ENCODE data around the gene SLC12A8.

Gene SLC12A8

GRCh38 chr3:125123451-125124305 is 88.9 kb downstream of the SLC12A8 start:
- H3K4me3 Mint-ChIP-seq, result no peak overlapping the region
- no peaks in the 10 kb centered on the region for H3K9me3 Mint-ChIP-seq
- peaks cover 52% of the 10 kb centered on the region for H3K4me1 Mint-ChIP-seq (ENCODE audit: low read depth)
- peaks cover 30% of the 10 kb centered on the region for H3K27me3 Mint-ChIP-seq (ENCODE audit: low read depth)
- H3K36me3 Mint-ChIP-seq (ENCODE audit: low read depth), result no peaks in the 10 kb centered on the region
- H3K27ac Mint-ChIP-seq, result no peak overlapping the region
- no peak for DNase-seq (ENCODE audit: low spot score)

DNA sequence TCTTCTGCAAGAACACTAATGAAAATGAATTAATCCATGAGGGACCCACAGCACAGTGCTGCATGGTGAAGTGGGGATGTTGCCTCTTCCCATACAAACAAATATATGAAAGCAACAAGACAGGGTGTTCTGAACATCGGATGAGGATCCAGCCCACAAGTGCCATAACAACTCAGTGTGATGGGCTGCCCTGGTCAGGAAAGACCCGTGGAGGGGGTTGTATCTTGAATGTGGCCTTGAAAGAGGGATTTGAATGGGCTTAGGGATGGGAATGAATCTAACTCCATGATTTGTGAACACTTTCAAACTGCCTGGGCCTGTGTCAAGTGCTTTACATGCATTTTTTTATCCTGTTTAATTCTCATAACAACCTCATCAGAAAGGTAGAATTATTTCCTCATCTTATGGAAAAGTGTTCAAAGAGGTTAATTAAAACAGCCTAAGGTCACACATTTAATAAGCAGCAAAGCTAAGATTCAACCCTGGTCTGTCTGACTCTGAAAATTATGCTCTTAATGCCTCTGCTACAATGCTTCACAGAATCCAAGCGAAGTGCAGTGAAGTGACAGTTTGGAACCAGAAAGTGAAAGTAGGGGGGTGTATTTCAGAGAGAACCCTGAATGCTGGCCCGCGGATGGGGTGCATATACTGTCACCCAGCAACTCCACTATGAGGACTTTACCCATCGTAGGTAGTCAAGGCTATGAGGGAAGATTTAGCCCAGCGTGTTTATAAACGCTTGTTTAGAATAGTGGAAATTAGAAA is 91.1 kb downstream of the SLC12A8 start:
- Mint-ChIP-seq H3K27ac (no peak overlapping the region), H3K9me3 (no peaks in the 10 kb centered on the region), H3K4me3 (peak overlapping the region; percentile 39), H3K27me3 (ENCODE audit: low read depth) (peaks cover 20% of the 10 kb centered on the region), H3K4me1 (ENCODE audit: low read depth) (peaks cover 47% of the 10 kb centered on the region), H3K36me3 (ENCODE audit: low read depth) (no peaks in the 10 kb centered on the region)
- DNase-seq (ENCODE audit: low spot score), result no peak

- H3K4me3 Mint-ChIP-seq, result no peak overlapping the region
- peaks cover 19% of the 10 kb centered on the region for H3K27me3 Mint-ChIP-seq (ENCODE audit: low read depth)
- no peak overlapping the region for H3K27ac Mint-ChIP-seq
- H3K9me3 Mint-ChIP-seq, result no peaks in the 10 kb centered on the region
- no peaks in the 10 kb centered on the region for H3K36me3 Mint-ChIP-seq (ENCODE audit: low read depth)
- DNase-seq (ENCODE audit: low spot score), result no peak
- H3K4me1 Mint-ChIP-seq (ENCODE audit: low read depth), result peaks cover 42% of the 10 kb centered on the region
Measured at GRCh38 chr3:125120379-125121122, 92.0 kb downstream of the SLC12A8 start.

GRCh38 chr3:125119752-125120378 is 92.7 kb downstream of the SLC12A8 start:
- Mint-ChIP-seq H3K9me3 (no peaks in the 10 kb centered on the region), H3K4me3 (peak overlapping the region; percentile 24), H3K27me3 (ENCODE audit: low read depth) (peaks cover 20% of the 10 kb centered on the region), H3K36me3 (ENCODE audit: low read depth) (no peaks in the 10 kb centered on the region), H3K27ac (peak overlapping the region; percentile 31), H3K4me1 (ENCODE audit: low read depth) (peaks cover 43% of the 10 kb centered on the region)
- peak; percentile 35 for DNase-seq (ENCODE audit: low spot score)

GRCh38 chr3:125118600-125118999 is 93.9 kb downstream of the SLC12A8 start:
- no peak for DNase-seq (ENCODE audit: low spot score)
- H3K36me3 Mint-ChIP-seq (ENCODE audit: low read depth), result no peaks in the 10 kb centered on the region
- H3K4me1 Mint-ChIP-seq (ENCODE audit: low read depth), result peaks cover 35% of the 10 kb centered on the region
- no peak overlapping the region for H3K27ac Mint-ChIP-seq
- no peak overlapping the region for H3K4me3 Mint-ChIP-seq
- peaks cover 24% of the 10 kb centered on the region for H3K27me3 Mint-ChIP-seq (ENCODE audit: low read depth)
- H3K9me3 Mint-ChIP-seq, result no peaks in the 10 kb centered on the region

DNA sequence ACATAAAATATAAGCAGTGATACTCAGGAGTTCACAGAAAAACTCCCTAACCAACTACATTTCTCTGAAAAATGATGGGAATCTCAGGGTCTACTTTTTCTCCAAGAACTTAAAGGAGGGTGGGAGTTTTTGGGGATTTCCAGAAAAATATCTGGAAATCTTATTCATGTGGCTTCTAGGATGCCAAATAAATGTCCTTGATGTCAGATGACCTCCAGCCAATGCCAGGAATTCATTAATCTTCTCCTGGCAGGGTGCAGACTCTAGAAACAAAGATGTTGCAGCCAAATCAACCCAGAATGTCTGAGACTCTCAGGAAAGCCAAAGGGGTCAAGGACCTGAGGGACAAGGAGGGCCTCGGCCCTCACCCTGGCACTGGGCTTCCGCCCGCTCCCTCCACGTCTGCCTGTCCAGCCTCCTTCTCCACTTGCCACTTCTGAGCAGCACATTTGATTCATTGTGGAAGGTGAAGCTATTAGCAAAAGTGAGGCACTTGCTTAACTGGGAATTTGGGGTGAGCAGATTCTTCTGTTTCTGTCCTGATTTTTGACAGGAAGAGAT is 94.8 kb downstream of the SLC12A8 start:
- Mint-ChIP-seq H3K36me3 (ENCODE audit: low read depth) (no peaks in the 10 kb centered on the region), H3K27ac (no peak overlapping the region), H3K4me3 (no peak overlapping the region), H3K27me3 (ENCODE audit: low read depth) (peaks cover 19% of the 10 kb centered on the region), H3K9me3 (no peaks in the 10 kb centered on the region), H3K4me1 (ENCODE audit: low read depth) (peaks cover 34% of the 10 kb centered on the region)
- no peak for DNase-seq (ENCODE audit: low spot score)

- no peak overlapping the region for H3K4me3 Mint-ChIP-seq
- no peak for DNase-seq (ENCODE audit: low spot score)
Measured at GRCh38 chr3:125116311-125117080, 96.1 kb downstream of the SLC12A8 start.

GRCh38 chr3:125115640-125116039 is 96.9 kb downstream of the SLC12A8 start:
- H3K27me3 Mint-ChIP-seq (ENCODE audit: low read depth), result peaks cover 22% of the 10 kb centered on the region
- no peaks in the 10 kb centered on the region for H3K36me3 Mint-ChIP-seq (ENCODE audit: low read depth)
- H3K4me1 Mint-ChIP-seq (ENCODE audit: low read depth), result peaks cover 27% of the 10 kb centered on the region
- H3K27ac Mint-ChIP-seq, result no peak overlapping the region
- H3K4me3 Mint-ChIP-seq, result no peak overlapping the region
- no peaks in the 10 kb centered on the region for H3K9me3 Mint-ChIP-seq
- no peak for DNase-seq (ENCODE audit: low spot score)

More at GRCh38 chr3:125116311-125117080, 96.1 kb downstream of the SLC12A8 start:
- Mint-ChIP-seq H3K36me3 (ENCODE audit: low read depth) (no peaks in the 10 kb centered on the region), H3K27me3 (ENCODE audit: low read depth) (peaks cover 19% of the 10 kb centered on the region), H3K27ac (no peak overlapping the region), H3K9me3 (no peaks in the 10 kb centered on the region), H3K4me1 (ENCODE audit: low read depth) (peaks cover 25% of the 10 kb centered on the region)

- H3K9me3 Mint-ChIP-seq, result no peaks in the 10 kb centered on the region
- H3K27ac Mint-ChIP-seq, result no peak overlapping the region
- H3K4me1 Mint-ChIP-seq (ENCODE audit: low read depth), result peaks cover 35% of the 10 kb centered on the region
- no peaks in the 10 kb centered on the region for H3K36me3 Mint-ChIP-seq (ENCODE audit: low read depth)
- no peak for DNase-seq (ENCODE audit: low spot score)
- peaks cover 20% of the 10 kb centered on the region for H3K27me3 Mint-ChIP-seq (ENCODE audit: low read depth)
- H3K4me3 Mint-ChIP-seq, result no peak overlapping the region
Measured at GRCh38 chr3:125112981-125113380, 99.6 kb downstream of the SLC12A8 start.

DNA sequence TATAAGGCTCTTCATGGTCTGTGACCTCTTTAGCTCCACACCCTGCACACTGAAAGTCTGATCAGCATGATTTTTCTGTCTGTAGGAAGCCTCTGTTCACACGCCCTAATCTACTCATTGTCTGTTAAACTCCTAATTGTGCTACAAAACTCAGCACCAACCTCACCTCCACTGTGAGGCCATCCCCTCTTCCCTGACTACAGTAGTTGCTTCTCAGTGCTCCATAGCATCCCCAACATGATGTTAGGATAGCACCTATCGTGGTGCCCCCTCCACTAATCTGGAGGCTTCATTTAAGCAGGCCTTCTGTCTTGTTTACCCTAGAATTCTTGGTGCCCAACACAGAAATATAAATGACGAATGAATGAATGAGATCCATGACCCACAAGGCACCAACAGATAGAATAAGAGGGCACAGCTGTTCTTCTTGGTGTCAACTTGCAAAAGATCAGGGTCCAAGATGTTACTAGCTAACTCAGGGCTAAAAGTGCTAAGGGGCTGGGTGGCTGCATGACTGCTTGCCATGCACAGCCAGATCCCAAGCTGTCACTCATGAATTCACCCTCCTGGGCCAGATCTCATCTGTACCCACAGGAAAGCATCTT is 101.6 kb downstream of the SLC12A8 start:
- peaks cover 20% of the 10 kb centered on the region for H3K27me3 Mint-ChIP-seq (ENCODE audit: low read depth)
- H3K9me3 Mint-ChIP-seq, result no peaks in the 10 kb centered on the region
- H3K4me1 Mint-ChIP-seq (ENCODE audit: low read depth), result peaks cover 27% of the 10 kb centered on the region
- no peak for DNase-seq (ENCODE audit: low spot score)
- H3K27ac Mint-ChIP-seq, result peak overlapping the region; percentile 29
- no peaks in the 10 kb centered on the region for H3K36me3 Mint-ChIP-seq (ENCODE audit: low read depth)
- peak overlapping the region; percentile 4 for H3K4me3 Mint-ChIP-seq

DNA sequence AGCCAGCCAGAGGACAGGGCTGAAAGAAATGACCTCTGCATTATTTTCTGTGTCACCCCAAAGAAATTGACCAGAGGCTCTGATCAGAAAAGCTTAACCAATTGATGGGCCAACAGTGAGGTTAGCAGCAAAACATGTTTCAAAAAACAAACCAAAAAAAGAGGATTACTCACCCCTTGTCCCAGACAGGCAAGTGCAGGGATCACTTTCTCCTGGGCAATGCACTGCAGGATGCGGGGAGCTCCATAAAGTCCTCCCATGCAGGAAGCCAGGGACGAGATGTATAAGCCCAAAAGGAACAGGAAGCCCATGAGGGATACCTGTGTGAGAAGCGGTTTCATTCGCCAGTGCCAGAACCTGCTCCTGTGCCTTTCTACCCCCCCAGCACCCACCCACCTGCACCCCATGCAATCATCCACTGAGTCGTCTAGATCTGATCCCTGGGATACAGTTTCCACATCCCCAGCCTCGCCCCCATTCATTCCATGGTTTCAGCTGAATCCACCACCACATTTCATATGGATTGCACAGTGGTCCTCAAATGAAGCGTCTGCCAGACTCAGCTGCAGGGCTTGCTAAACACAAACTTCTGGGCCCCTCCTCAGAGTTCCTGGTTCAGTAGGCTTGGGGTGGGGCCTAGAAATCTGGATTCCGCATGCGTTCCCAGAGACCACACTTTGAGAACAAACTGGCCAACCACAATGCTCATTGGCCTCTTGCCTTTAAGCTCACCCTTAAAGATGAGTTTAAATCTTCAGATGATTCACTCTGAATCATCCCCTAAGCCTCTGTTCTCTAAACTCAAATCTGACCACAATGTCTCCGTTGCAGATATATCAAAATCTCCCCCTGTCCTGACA is 102.3 kb downstream of the SLC12A8 start:
- Mint-ChIP-seq H3K36me3 (ENCODE audit: low read depth) (no peaks in the 10 kb centered on the region), H3K9me3 (peaks cover 3% of the 10 kb centered on the region), H3K27me3 (ENCODE audit: low read depth) (peaks cover 24% of the 10 kb centered on the region), H3K4me3 (no peak overlapping the region), H3K4me1 (ENCODE audit: low read depth) (peaks cover 23% of the 10 kb centered on the region), H3K27ac (peak overlapping the region; percentile 29)
- peak; percentile 51 for DNase-seq (ENCODE audit: low spot score)

DNA sequence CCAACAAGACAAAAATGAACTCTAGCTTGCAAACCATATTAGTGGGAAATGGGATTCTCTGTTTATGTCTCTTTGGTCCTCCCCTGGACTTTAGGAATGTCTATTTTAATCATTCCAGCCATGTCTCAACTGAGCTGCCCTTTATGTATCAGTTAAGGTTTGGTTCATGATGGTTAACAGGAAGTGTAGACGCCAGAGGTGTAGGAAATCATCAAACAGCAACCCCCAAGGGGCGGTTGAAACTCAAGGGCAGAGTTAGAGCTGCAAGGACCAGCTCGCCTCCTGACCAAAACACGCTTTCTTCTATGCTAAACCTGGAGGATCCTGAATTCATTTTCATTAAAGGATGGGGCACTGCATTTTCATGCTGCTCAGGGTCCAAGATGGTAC is 103.0 kb downstream of the SLC12A8 start:
- H3K36me3 Mint-ChIP-seq (ENCODE audit: low read depth), result no peaks in the 10 kb centered on the region
- H3K27ac Mint-ChIP-seq, result no peak overlapping the region
- H3K27me3 Mint-ChIP-seq (ENCODE audit: low read depth), result peaks cover 26% of the 10 kb centered on the region
- DNase-seq (ENCODE audit: low spot score), result no peak
- no peak overlapping the region for H3K4me3 Mint-ChIP-seq
- peaks cover 23% of the 10 kb centered on the region for H3K4me1 Mint-ChIP-seq (ENCODE audit: low read depth)
- H3K9me3 Mint-ChIP-seq, result peaks cover 8% of the 10 kb centered on the region

Measured in T-helper 2 cell treated with Interferon-gamma antibody and Interleukin-4, amounts not matched to agents 5 μg/mL and 100 μg/mL, for 36 hours (primary cell).